AG09319 (cell line): ENCODE results near the gene SATB2.
A peak's percentile ranks its signal among the peaks of the same experiment; 100 is the strongest.

Experiments used
- DNase-seq: peaks from one replicate; pipeline ENCODE4 v3.0.0-alpha.2; 2010; ENCODE audit warnings: low read depth; ENCODE audit errors: extremely low read depth
- CTCF ChIP-seq: IDR thresholded peaks from 2 replicates; pipeline ENCODE4 v1.5.1; 2011; ENCODE audit warnings: low read depth, mild to moderate bottlenecking, inconsistent platforms, low read length, moderate library complexity

Gene SATB2

GRCh38 chr2:199457147-199458008 lies at the start of gene SATB2:
TSS of gene SATB2 (minus strand) at chr2:199457939. CDS start at chr2:199456037, 1,902 bp downstream.
- peak; percentile 22 for DNase-seq
- no peak for TF ChIP-seq CTCF

- no peak for DNase-seq
- TF ChIP-seq CTCF: no peak
These were observed 48.1 kb upstream of the SATB2 start for GRCh38 chr2:199505755-199506403.

- no peak for TF ChIP-seq CTCF
These were observed 45.4 kb upstream of the SATB2 start for GRCh38 chr2:199503148-199503547.

GRCh38 chr2:199499005-199499404 lies 41.3 kb upstream of the SATB2 start:
- no peak for TF ChIP-seq CTCF
- DNase-seq: no peak

More at GRCh38 chr2:199503148-199503547, 45.4 kb upstream of the SATB2 start:
- DNase-seq: no peak

GRCh38 chr2:199495147-199495546 lies 37.4 kb upstream of the SATB2 start:
- no peak for DNase-seq
- no peak for TF ChIP-seq CTCF

- TF ChIP-seq CTCF: no peak
- no peak for DNase-seq
These were observed 32.3 kb upstream of the SATB2 start for GRCh38 chr2:199490049-199490448.

- peak; percentile 91 for TF ChIP-seq CTCF
- no peak for DNase-seq
These were observed 31.1 kb upstream of the SATB2 start for GRCh38 chr2:199488772-199489400.
